ENCODE measurements around the gene SUPT5H. TPM values are rescaled to one million over a fixed set of nuclear protein-coding genes. Genes with fewer than 3 reads are reported as not detected.

The SUPT5H gene
- total RNA-seq, 1 donor from 2014 or later: 114 TPM

- no peak for DNase-seq (ENCODE audit: low read depth)
Measured at GRCh38 chr19:39465956-39466747, 20.8 kb downstream of the SUPT5H start.

GRCh38 chr19:39467941-39468340, 22.6 kb downstream of the SUPT5H start:
- DNase-seq (ENCODE audit: low read depth): no peak

- DNase-seq (ENCODE audit: low read depth): no peak
Measured at GRCh38 chr19:39469036-39469435, 23.7 kb downstream of the SUPT5H start.

- DNase-seq (ENCODE audit: low read depth): no peak
Measured at GRCh38 chr19:39469567-39469966, 24.2 kb downstream of the SUPT5H start.

- DNase-seq (ENCODE audit: low read depth): no peak
Measured at GRCh38 chr19:39470724-39471339, 25.4 kb downstream of the SUPT5H start.

GRCh38 chr19:39471756-39472536, 26.6 kb downstream of the SUPT5H start:
- no peak for DNase-seq (ENCODE audit: low read depth)

GRCh38 chr19:39472746-39473442, 27.5 kb downstream of the SUPT5H start:
- no peak for DNase-seq (ENCODE audit: low read depth)

GRCh38 chr19:39473443-39473960, 28.1 kb downstream of the SUPT5H start:
- DNase-seq (ENCODE audit: low read depth): no peak

- DNase-seq (ENCODE audit: low read depth): no peak
Measured at GRCh38 chr19:39474139-39474620, 28.8 kb downstream of the SUPT5H start.

GRCh38 chr19:39475748-39476147, 30.4 kb downstream of the SUPT5H start:
- no peak for DNase-seq (ENCODE audit: low read depth)

- DNase-seq (ENCODE audit: low read depth): peak; percentile 44
Measured at GRCh38 chr19:39479319-39479801, 34.0 kb downstream of the SUPT5H start.

GRCh38 chr19:39479916-39480315, 34.5 kb downstream of the SUPT5H start:
- DNase-seq (ENCODE audit: low read depth): no peak

GRCh38 chr19:39480337-39481228, 35.2 kb downstream of the SUPT5H start, which contains the start of gene TIMM50:
Gene TIMM50, plus strand, starts transcription at chr19:39480838. Its CDS starts 16 bp downstream, at chr19:39480854.
- DNase-seq (ENCODE audit: low read depth): peak; percentile 81

GRCh38 chr19:39481229-39481545, 35.8 kb downstream of the SUPT5H start:
- no peak for DNase-seq (ENCODE audit: low read depth)

GRCh38 chr19:39481676-39482075, 36.3 kb downstream of the SUPT5H start:
- no peak for DNase-seq (ENCODE audit: low read depth)

- DNase-seq (ENCODE audit: low read depth): no peak
Measured at GRCh38 chr19:39483141-39483540, 37.8 kb downstream of the SUPT5H start.

- DNase-seq (ENCODE audit: low read depth): no peak
Measured at GRCh38 chr19:39489756-39490155, 44.4 kb downstream of the SUPT5H start.

- DNase-seq (ENCODE audit: low read depth): no peak
Measured at GRCh38 chr19:39492225-39492624, 46.8 kb downstream of the SUPT5H start.

- no peak for DNase-seq (ENCODE audit: low read depth)
Measured at GRCh38 chr19:39492788-39493187, 47.4 kb downstream of the SUPT5H start.

GRCh38 chr19:39494661-39495060, 49.3 kb downstream of the SUPT5H start:
- DNase-seq (ENCODE audit: low read depth): no peak

All from renal cortical epithelial cell (primary cell).